ENCODE measurements around the gene DYNLT4. TPM values are rescaled to one million over a fixed set of nuclear protein-coding genes. Genes with fewer than 3 reads are reported as not detected.
A peak's percentile ranks its signal among the peaks of the same experiment; 100 is the strongest.

Gene DYNLT4
- polyA plus RNA-seq, 1 donor (not counting 4 experiments of a cell fraction or from before 2014, with no cell fraction given), result not detected

GRCh38 chr1:44784094-44785028 lies 22.8 kb downstream of the DYNLT4 start:
- no peak for FAIRE-seq
- H3K9ac ChIP-seq (ENCODE audit: control insufficient read depth, extremely low read depth, insufficient read depth, low read length), result peak overlapping the region; percentile 3
- H3K27me3 ChIP-seq (ENCODE audit: control insufficient read depth, extremely low read depth, insufficient read depth, low read length), result no peaks in the 10 kb centered on the region
- peak overlapping the region in 1 of 3 experiments; percentile 34 for H3K4me3 ChIP-seq (ENCODE audit: control insufficient read depth in 2 of 3, extremely low read depth in 1 of 3, insufficient read depth in 2 of 3, low read depth in 1 of 3, low read length in 3 of 3)
- dilution Hi-C loops (cut with MboI; ENCODE audit: extremely low pct_ligation_motif_present, low sequenced_read_pairs), result no loop called here
- H4K20me1 ChIP-seq (ENCODE audit: control insufficient read depth, extremely low read depth, insufficient read depth, low read length), result no peaks in the 10 kb centered on the region
- H3K27ac ChIP-seq (ENCODE audit: control insufficient read depth, insufficient read depth, low read length), result no peak overlapping the region
- TF ChIP-seq EZH2 (IDR thresholded peaks at IDR 0.05; ENCODE audit: low read length), result peak; percentile 37
- TF ChIP-seq, protein P1, sequence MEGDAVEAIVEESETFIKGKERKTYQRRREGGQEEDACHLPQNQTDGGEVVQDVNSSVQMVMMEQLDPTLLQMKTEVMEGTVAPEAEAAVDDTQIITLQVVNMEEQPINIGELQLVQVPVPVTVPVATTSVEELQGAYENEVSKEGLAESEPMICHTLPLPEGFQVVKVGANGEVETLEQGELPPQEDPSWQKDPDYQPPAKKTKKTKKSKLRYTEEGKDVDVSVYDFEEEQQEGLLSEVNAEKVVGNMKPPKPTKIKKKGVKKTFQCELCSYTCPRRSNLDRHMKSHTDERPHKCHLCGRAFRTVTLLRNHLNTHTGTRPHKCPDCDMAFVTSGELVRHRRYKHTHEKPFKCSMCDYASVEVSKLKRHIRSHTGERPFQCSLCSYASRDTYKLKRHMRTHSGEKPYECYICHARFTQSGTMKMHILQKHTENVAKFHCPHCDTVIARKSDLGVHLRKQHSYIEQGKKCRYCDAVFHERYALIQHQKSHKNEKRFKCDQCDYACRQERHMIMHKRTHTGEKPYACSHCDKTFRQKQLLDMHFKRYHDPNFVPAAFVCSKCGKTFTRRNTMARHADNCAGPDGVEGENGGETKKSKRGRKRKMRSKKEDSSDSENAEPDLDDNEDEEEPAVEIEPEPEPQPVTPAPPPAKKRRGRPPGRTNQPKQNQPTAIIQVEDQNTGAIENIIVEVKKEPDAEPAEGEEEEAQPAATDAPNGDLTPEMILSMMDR (optimal IDR thresholded peaks at IDR 0.05 in 1 of 3, IDR thresholded peaks at IDR 0.05 in 1 of 3, conservative IDR thresholded peaks at IDR 0.05 in 1 of 3; ENCODE audit: extremely low read depth in 1 of 3, insufficient read depth in 2 of 3, low read length in 3 of 3), result peak in 1 of 3 experiments; percentile 27
- peaks cover 5 to 12% of the 10 kb centered on the region in 2 experiments for H3K36me3 ChIP-seq (ENCODE audit: control insufficient read depth in 2 of 2, extremely low read depth in 1 of 2, insufficient read depth in 2 of 2, low read length in 2 of 2)
- DNase-seq (ENCODE audit: low read depth, low spot score), result no peak
- peaks cover 13% of the 10 kb centered on the region for H3K4me1 ChIP-seq (ENCODE audit: control insufficient read depth, extremely low read depth, insufficient read depth, low read length)
- no peaks in the 10 kb centered on the region for H3K79me2 ChIP-seq (ENCODE audit: control insufficient read depth, insufficient read depth, low read length)
- peaks cover 2% of the 10 kb centered on the region for H3K9me1 ChIP-seq (ENCODE audit: control insufficient read depth, extremely low read depth, insufficient read depth, low read length)
- no peaks in the 10 kb centered on the region for H3K9me3 ChIP-seq (ENCODE audit: control insufficient read depth, low read depth, low read length)
- H2AFZ ChIP-seq (ENCODE audit: control insufficient read depth, low read length), result peak overlapping the region; percentile 29
- peak overlapping the region; percentile 56 for H3K4me2 ChIP-seq (ENCODE audit: control insufficient read depth, extremely low read depth, insufficient read depth, low read depth, low read length)

DNA sequence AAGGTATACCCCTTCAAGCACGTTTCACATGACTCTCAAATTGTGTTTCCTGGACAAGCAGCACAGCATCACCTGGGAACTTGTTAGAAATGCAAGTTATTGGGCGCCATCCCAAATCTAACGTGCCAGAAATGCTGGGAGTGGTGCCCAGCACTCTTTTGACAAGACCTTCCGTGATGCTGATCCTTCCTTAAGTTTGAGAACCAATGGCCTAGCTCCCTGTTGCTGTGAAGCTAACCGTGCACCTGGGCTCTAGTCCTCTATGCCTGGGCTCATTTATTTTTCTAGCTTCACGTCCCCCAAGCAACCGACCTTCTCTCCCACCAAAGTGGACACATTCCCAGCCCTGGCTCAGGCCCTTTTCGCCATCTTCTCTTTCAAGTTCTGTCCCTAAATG lies 23.5 kb downstream of the DYNLT4 start:
- Histone ChIP-seq H3K27ac (ENCODE audit: control insufficient read depth, insufficient read depth, low read length) (no peak overlapping the region), H3K9ac (ENCODE audit: control insufficient read depth, extremely low read depth, insufficient read depth, low read length) (peak overlapping the region; percentile 3), H3K9me1 (ENCODE audit: control insufficient read depth, extremely low read depth, insufficient read depth, low read length) (peaks cover 2% of the 10 kb centered on the region), H3K27me3 (ENCODE audit: control insufficient read depth, extremely low read depth, insufficient read depth, low read length) (no peaks in the 10 kb centered on the region), H3K36me3 (ENCODE audit: control insufficient read depth in 2 of 2, extremely low read depth in 1 of 2, insufficient read depth in 2 of 2, low read length in 2 of 2) (peaks cover 8 to 17% of the 10 kb centered on the region in 2 experiments), H4K20me1 (ENCODE audit: control insufficient read depth, extremely low read depth, insufficient read depth, low read length) (peaks cover under 1% of the 10 kb centered on the region), H3K4me1 (ENCODE audit: control insufficient read depth, extremely low read depth, insufficient read depth, low read length) (peaks cover 13% of the 10 kb centered on the region), H3K9me3 (ENCODE audit: control insufficient read depth, low read depth, low read length) (no peaks in the 10 kb centered on the region), H2AFZ (ENCODE audit: control insufficient read depth, low read length) (peak overlapping the region; percentile 29), H3K4me3 (ENCODE audit: control insufficient read depth in 2 of 3, extremely low read depth in 1 of 3, insufficient read depth in 2 of 3, low read depth in 1 of 3, low read length in 3 of 3) (peak overlapping the region in 1 of 3 experiments; percentile 34), H3K4me2 (ENCODE audit: control insufficient read depth, extremely low read depth, insufficient read depth, low read depth, low read length) (peak overlapping the region; percentile 56), H3K79me2 (ENCODE audit: control insufficient read depth, insufficient read depth, low read length) (peaks cover under 1% of the 10 kb centered on the region)
- no peak for FAIRE-seq
- TF ChIP-seq, protein P1 (optimal IDR thresholded peaks at IDR 0.05 in 1 of 3, IDR thresholded peaks at IDR 0.05 in 1 of 3, conservative IDR thresholded peaks at IDR 0.05 in 1 of 3; ENCODE audit: extremely low read depth in 1 of 3, insufficient read depth in 2 of 3, low read length in 3 of 3), result no peak
- no peak for TF ChIP-seq EZH2 (IDR thresholded peaks at IDR 0.05; ENCODE audit: low read length)
- dilution Hi-C loops (cut with MboI; ENCODE audit: extremely low pct_ligation_motif_present, low sequenced_read_pairs), result no loop called here
- no peak for DNase-seq (ENCODE audit: low read depth, low spot score)
